HG03378 (cell line): ENCODE data around the gene BCL3.
"Not testable (repeated sequence)": the region's sequence is repeated elsewhere in the genome, so short reads cannot be mapped to it uniquely, and the experiment has no call there.

Experiments used
- ATAC-seq: cut with Tn5 transposase; IDR thresholded peaks from one replicate; pipeline ENCODE4 v1.9.1; 2021; ENCODE audit warnings: mild to moderate bottlenecking, moderate library complexity; ENCODE audit not compliant: unreplicated experiment

The BCL3 gene

GRCh38 chr19:44720396-44720795, 28.1 kb upstream of the BCL3 start:
- not testable (repeated sequence) for ATAC-seq

GRCh38 chr19:44720945-44721344, 27.6 kb upstream of the BCL3 start:
- ATAC-seq = no peak

GRCh38 chr19:44721369-44721768, 27.1 kb upstream of the BCL3 start:
- ATAC-seq = not testable (repeated sequence)

- ATAC-seq = no peak
These were observed 26.1 kb upstream of the BCL3 start for GRCh38 chr19:44722131-44723121.

- peak; percentile 22 for ATAC-seq
These were observed 25.1 kb upstream of the BCL3 start for GRCh38 chr19:44723299-44723951.

- peak; percentile 53 for ATAC-seq
These were observed 24.6 kb upstream of the BCL3 start for GRCh38 chr19:44723952-44724319.

- no peak for ATAC-seq
These were observed 23.3 kb upstream of the BCL3 start for GRCh38 chr19:44725251-44725650.

GRCh38 chr19:44725684-44726083, 22.8 kb upstream of the BCL3 start:
- ATAC-seq = no peak

- no peak for ATAC-seq
These were observed 22.0 kb upstream of the BCL3 start for GRCh38 chr19:44726465-44726864.

GRCh38 chr19:44728178-44728577, 20.3 kb upstream of the BCL3 start:
- ATAC-seq = no peak

GRCh38 chr19:44729516-44730033, 18.9 kb upstream of the BCL3 start:
- no peak for ATAC-seq

GRCh38 chr19:44731081-44731480, 17.4 kb upstream of the BCL3 start:
- ATAC-seq = no peak

- no peak for ATAC-seq
These were observed 16.9 kb upstream of the BCL3 start for GRCh38 chr19:44731622-44732021.

- no peak for ATAC-seq
These were observed 16.1 kb upstream of the BCL3 start for GRCh38 chr19:44732235-44733014.

- no peak for ATAC-seq
These were observed 14.2 kb upstream of the BCL3 start for GRCh38 chr19:44734357-44734756.

- no peak for ATAC-seq
These were observed 13.5 kb upstream of the BCL3 start for GRCh38 chr19:44735011-44735410.

- ATAC-seq = no peak
These were observed 11.1 kb upstream of the BCL3 start for GRCh38 chr19:44737238-44738071.

- no peak for ATAC-seq
These were observed 10.4 kb upstream of the BCL3 start for GRCh38 chr19:44738136-44738535.

GRCh38 chr19:44738603-44739558, 9.6 kb upstream of the BCL3 start:
- no peak for ATAC-seq
